Measurements from ENCODE around the gene TRIM39.
"Not testable (repeated sequence)": the region's sequence is repeated elsewhere in the genome, so short reads cannot be mapped to it uniquely, and the experiment has no call there.

DNA sequence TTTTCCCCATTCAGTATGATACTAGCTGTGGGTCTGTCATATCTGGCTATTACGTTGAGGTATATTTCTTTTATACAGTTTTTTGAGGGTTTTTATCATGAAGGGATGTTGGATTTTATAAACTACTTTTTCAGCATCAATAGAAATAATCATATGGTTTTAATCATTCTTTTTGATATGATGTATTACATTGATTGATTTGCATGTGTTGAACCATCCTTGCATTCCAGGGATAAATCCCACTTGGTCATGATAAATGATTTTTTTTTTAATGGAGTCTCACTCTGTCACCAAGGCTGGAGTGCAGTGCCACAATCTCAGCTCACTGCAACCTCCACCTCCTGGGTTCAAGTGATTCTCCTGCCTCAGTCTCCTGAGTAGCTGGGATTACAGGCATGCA is 45.7 kb upstream of the TRIM39 start:
- TF ChIP-seq, protein P1, sequence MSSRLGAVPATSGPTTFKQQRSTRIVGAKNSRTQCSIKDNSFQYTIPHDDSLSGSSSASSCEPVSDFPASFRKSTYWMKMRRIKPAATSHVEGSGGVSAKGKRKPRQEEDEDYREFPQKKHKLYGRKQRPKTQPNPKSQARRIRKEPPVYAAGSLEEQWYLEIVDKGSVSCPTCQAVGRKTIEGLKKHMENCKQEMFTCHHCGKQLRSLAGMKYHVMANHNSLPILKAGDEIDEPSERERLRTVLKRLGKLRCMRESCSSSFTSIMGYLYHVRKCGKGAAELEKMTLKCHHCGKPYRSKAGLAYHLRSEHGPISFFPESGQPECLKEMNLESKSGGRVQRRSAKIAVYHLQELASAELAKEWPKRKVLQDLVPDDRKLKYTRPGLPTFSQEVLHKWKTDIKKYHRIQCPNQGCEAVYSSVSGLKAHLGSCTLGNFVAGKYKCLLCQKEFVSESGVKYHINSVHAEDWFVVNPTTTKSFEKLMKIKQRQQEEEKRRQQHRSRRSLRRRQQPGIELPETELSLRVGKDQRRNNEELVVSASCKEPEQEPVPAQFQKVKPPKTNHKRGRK (CRISPR knock-in tag; IDR thresholded peaks at IDR 0.05; ENCODE audit: borderline replicate concordance), result not testable (repeated sequence)
- not testable (repeated sequence) for TF ChIP-seq SP1 (CRISPR knock-in tag; conservative IDR thresholded peaks at IDR 0.05); ATF1 (CRISPR knock-in tag; IDR thresholded peaks at IDR 0.05); CBFB (CRISPR knock-in tag; IDR thresholded peaks at IDR 0.05; ENCODE audit: low read depth); CREM (CRISPR knock-in tag; IDR thresholded peaks at IDR 0.05)
- TF ChIP-seq, protein P2, sequence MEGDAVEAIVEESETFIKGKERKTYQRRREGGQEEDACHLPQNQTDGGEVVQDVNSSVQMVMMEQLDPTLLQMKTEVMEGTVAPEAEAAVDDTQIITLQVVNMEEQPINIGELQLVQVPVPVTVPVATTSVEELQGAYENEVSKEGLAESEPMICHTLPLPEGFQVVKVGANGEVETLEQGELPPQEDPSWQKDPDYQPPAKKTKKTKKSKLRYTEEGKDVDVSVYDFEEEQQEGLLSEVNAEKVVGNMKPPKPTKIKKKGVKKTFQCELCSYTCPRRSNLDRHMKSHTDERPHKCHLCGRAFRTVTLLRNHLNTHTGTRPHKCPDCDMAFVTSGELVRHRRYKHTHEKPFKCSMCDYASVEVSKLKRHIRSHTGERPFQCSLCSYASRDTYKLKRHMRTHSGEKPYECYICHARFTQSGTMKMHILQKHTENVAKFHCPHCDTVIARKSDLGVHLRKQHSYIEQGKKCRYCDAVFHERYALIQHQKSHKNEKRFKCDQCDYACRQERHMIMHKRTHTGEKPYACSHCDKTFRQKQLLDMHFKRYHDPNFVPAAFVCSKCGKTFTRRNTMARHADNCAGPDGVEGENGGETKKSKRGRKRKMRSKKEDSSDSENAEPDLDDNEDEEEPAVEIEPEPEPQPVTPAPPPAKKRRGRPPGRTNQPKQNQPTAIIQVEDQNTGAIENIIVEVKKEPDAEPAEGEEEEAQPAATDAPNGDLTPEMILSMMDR (IDR thresholded peaks at IDR 0.05), result not testable (repeated sequence)
- TF ChIP-seq, protein P3, sequence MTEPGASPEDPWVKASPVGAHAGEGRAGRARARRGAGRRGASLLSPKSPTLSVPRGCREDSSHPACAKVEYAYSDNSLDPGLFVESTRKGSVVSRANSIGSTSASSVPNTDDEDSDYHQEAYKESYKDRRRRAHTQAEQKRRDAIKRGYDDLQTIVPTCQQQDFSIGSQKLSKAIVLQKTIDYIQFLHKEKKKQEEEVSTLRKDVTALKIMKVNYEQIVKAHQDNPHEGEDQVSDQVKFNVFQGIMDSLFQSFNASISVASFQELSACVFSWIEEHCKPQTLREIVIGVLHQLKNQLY (CRISPR knock-in tag; IDR thresholded peaks at IDR 0.05), result not testable (repeated sequence)
- TF ChIP-seq, protein P4, sequence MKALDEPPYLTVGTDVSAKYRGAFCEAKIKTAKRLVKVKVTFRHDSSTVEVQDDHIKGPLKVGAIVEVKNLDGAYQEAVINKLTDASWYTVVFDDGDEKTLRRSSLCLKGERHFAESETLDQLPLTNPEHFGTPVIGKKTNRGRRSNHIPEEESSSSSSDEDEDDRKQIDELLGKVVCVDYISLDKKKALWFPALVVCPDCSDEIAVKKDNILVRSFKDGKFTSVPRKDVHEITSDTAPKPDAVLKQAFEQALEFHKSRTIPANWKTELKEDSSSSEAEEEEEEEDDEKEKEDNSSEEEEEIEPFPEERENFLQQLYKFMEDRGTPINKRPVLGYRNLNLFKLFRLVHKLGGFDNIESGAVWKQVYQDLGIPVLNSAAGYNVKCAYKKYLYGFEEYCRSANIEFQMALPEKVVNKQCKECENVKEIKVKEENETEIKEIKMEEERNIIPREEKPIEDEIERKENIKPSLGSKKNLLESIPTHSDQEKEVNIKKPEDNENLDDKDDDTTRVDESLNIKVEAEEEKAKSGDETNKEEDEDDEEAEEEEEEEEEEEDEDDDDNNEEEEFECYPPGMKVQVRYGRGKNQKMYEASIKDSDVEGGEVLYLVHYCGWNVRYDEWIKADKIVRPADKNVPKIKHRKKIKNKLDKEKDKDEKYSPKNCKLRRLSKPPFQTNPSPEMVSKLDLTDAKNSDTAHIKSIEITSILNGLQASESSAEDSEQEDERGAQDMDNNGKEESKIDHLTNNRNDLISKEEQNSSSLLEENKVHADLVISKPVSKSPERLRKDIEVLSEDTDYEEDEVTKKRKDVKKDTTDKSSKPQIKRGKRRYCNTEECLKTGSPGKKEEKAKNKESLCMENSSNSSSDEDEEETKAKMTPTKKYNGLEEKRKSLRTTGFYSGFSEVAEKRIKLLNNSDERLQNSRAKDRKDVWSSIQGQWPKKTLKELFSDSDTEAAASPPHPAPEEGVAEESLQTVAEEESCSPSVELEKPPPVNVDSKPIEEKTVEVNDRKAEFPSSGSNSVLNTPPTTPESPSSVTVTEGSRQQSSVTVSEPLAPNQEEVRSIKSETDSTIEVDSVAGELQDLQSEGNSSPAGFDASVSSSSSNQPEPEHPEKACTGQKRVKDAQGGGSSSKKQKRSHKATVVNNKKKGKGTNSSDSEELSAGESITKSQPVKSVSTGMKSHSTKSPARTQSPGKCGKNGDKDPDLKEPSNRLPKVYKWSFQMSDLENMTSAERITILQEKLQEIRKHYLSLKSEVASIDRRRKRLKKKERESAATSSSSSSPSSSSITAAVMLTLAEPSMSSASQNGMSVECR (CRISPR knock-in tag; IDR thresholded peaks at IDR 0.05; ENCODE audit: borderline replicate concordance), result not testable (repeated sequence)
- TF ChIP-seq, protein P5, sequence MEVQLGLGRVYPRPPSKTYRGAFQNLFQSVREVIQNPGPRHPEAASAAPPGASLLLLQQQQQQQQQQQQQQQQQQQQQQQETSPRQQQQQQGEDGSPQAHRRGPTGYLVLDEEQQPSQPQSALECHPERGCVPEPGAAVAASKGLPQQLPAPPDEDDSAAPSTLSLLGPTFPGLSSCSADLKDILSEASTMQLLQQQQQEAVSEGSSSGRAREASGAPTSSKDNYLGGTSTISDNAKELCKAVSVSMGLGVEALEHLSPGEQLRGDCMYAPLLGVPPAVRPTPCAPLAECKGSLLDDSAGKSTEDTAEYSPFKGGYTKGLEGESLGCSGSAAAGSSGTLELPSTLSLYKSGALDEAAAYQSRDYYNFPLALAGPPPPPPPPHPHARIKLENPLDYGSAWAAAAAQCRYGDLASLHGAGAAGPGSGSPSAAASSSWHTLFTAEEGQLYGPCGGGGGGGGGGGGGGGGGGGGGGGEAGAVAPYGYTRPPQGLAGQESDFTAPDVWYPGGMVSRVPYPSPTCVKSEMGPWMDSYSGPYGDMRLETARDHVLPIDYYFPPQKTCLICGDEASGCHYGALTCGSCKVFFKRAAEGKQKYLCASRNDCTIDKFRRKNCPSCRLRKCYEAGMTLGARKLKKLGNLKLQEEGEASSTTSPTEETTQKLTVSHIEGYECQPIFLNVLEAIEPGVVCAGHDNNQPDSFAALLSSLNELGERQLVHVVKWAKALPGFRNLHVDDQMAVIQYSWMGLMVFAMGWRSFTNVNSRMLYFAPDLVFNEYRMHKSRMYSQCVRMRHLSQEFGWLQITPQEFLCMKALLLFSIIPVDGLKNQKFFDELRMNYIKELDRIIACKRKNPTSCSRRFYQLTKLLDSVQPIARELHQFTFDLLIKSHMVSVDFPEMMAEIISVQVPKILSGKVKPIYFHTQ (CRISPR knock-in tag; IDR thresholded peaks at IDR 0.05), result not testable (repeated sequence)
- TF ChIP-seq, protein P6, sequence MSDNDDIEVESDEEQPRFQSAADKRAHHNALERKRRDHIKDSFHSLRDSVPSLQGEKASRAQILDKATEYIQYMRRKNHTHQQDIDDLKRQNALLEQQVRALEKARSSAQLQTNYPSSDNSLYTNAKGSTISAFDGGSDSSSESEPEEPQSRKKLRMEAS (CRISPR knock-in tag; IDR thresholded peaks at IDR 0.05), result not testable (repeated sequence)
- TF ChIP-seq, protein P7, sequence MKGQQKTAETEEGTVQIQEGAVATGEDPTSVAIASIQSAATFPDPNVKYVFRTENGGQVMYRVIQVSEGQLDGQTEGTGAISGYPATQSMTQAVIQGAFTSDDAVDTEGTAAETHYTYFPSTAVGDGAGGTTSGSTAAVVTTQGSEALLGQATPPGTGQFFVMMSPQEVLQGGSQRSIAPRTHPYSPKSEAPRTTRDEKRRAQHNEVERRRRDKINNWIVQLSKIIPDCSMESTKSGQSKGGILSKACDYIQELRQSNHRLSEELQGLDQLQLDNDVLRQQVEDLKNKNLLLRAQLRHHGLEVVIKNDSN (CRISPR knock-in tag; IDR thresholded peaks at IDR 0.05), result not testable (repeated sequence)
